Spleen (tissue), 7 donors: ENCODE results near the gene VPS36.

Experiments used
- POLR2A ChIP-seq, 3 donors: fragments of 450-650 bp; IDR thresholded peaks; one replicate each; pipeline ENCODE4 v1.5.1; 2017; ENCODE audit warnings: antibody characterized with exemption in 3 of 3, mild to moderate bottlenecking in 1 of 3
- POLR2AphosphoS5 ChIP-seq, 3 donors: sonication (generic); formaldehyde crosslinking; IDR thresholded peaks; one replicate each; pipeline ENCODE4 v1.5.1; 2017; ENCODE audit warnings: antibody characterized with exemption in 3 of 3
- TF ChIP-seq, protein P1 (sequence below), 11 experiments: fragments of 200-600 bp in 7 of 11; fragments of 450-650 bp in 4 of 11; sonication (generic) in 4 of 11; IDR thresholded peaks in 8 of 11; conservative IDR thresholded peaks in 3 of 11; 1 replicate in 7 of 11; 2 replicates in 4 of 11; pipeline versions ENCODE4 v1.4.0 to v1.8.0; 2016 to 2021; ENCODE audit warnings: antibody characterized with exemption in 11 of 11, inconsistent platforms in 4 of 11, mild to moderate bottlenecking in 1 of 11
- donor health status: DM: no; HTN: no; CAD: no; lungs with moderate emphysema.
- donor health status: DM: no; HTN: no; CAD: no.
- donor health status: DM: no; HTN: no; CAD: no.

DNA sequence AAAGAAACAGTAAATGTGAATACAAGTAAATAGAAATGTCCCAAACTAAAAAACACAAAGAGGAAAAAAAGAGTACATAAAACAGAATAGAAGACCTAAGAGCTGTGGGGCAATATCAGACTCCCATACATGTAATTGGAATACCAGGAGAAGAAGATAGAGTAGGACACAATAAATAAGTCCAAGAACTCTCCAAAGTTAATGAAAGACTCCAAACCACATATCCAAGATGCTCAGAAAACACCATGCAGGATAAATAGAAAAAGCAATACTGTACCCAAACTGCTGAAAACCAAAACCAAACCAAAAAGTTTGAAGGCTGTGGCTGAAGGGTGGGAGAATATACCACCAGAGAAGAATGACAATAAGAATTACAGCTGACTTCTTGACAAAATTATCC is 62.7 kb downstream of the VPS36 start:
- TF ChIP-seq, protein P1, sequence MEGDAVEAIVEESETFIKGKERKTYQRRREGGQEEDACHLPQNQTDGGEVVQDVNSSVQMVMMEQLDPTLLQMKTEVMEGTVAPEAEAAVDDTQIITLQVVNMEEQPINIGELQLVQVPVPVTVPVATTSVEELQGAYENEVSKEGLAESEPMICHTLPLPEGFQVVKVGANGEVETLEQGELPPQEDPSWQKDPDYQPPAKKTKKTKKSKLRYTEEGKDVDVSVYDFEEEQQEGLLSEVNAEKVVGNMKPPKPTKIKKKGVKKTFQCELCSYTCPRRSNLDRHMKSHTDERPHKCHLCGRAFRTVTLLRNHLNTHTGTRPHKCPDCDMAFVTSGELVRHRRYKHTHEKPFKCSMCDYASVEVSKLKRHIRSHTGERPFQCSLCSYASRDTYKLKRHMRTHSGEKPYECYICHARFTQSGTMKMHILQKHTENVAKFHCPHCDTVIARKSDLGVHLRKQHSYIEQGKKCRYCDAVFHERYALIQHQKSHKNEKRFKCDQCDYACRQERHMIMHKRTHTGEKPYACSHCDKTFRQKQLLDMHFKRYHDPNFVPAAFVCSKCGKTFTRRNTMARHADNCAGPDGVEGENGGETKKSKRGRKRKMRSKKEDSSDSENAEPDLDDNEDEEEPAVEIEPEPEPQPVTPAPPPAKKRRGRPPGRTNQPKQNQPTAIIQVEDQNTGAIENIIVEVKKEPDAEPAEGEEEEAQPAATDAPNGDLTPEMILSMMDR (IDR thresholded peaks at IDR 0.05 in 8 of 11, conservative IDR thresholded peaks at IDR 0.05 in 3 of 11) = no peak
- TF ChIP-seq POLR2A (IDR thresholded peaks at IDR 0.05) (no peak), POLR2AphosphoS5 (IDR thresholded peaks at IDR 0.05) (no peak)
